GM12878 (cell line): ENCODE measurements around the gene RERE. TPM values are rescaled to one million over a fixed set of nuclear protein-coding genes. Genes with fewer than 3 reads are reported as not detected.
"Not testable (repeated sequence)": the region's sequence is repeated elsewhere in the genome, so short reads cannot be mapped to it uniquely, and the experiment has no call there.

Experiments used
- ATAC-seq: fragments of 200-7000 bp; cut with Tn5 transposase; 3 replicates; pipeline ENCODE4 v1.9.1; 2020; ENCODE audit warnings: mild to moderate bottlenecking, moderate library complexity
- BruUV-seq: library from RNA; stranded (reverse); fragments of 400-500 nt; replicated peaks from 2 replicates; lab custom pipeline; 2021; lab: Mats Ljungman, UMichigan
- CTCF ChIA-PET: fragments of 300-600 bp; sonication (Branson Sonifier 250); formaldehyde crosslinking; extraction: SDS; loops from one replicate; lab custom pipeline; 2021; ENCODE audit warnings: inconsistent platforms; lab: Yijun Ruan, JAX
- POLR2A ChIA-PET: fragments of 350-600 bp; formaldehyde crosslinking; extraction: SDS; loops from one replicate; lab custom pipeline; 2021; ENCODE audit warnings: inconsistent platforms; lab: Charles Lee
- RAD21 ChIA-PET: fragments of 300-600 bp; sonication (Branson Sonifier 250); formaldehyde crosslinking; loops from one replicate; lab custom pipeline; 2023; ENCODE audit warnings: antibody characterized with exemption; ENCODE audit not compliant: unreplicated experiment; lab: Charles Lee
- SMC1A ChIA-PET: fragments of 300-600 bp; sonication (Branson Sonifier 250); formaldehyde crosslinking; loops from one replicate; lab custom pipeline; 2023; ENCODE audit not compliant: unreplicated experiment, uncharacterized antibody; lab: Charles Lee
- DNase-seq: peaks from one replicate; pipeline ENCODE4 v3.0.0-alpha.2; 2011; ENCODE audit warnings: low read depth, low spot score
- FAIRE-seq: peaks from 3 replicates; lab custom pipeline; 2011; peaks lifted over from hg19 to GRCh38; lab: Jason Lieb, UNC
- H2AFZ ChIP-seq: 2 replicates; pipeline ENCODE4 v1.6.0; 2011; ENCODE audit warnings: low read depth, low read length, control low read depth; ENCODE audit not compliant: control insufficient read depth
- H3K27ac ChIP-seq: 2 replicates; pipeline ENCODE4 v1.5.1; 2011; ENCODE audit warnings: control low read depth; ENCODE audit not compliant: control insufficient read depth, insufficient read depth
- H3K27me3 ChIP-seq, 2 experiments: replicated peaks in 1 of 2; 2 replicates each; pipeline versions ENCODE4 v1.6.0 to v1.6.1; 2011; ENCODE audit warnings: low read length in 1 of 2; ENCODE audit not compliant: control insufficient read depth in 2 of 2, insufficient read depth in 2 of 2
- H3K36me3 ChIP-seq, 2 experiments: 2 replicates each; pipeline ENCODE4 v1.5.1; 2011; ENCODE audit warnings: low read length in 1 of 2; ENCODE audit not compliant: control insufficient read depth in 2 of 2, insufficient read depth in 2 of 2
- H3K4me1 ChIP-seq: 2 replicates; pipeline ENCODE4 v1.6.1; 2011; ENCODE audit warnings: mild to moderate bottlenecking, low read length, moderate library complexity, mixed read lengths; ENCODE audit not compliant: control insufficient read depth, insufficient read depth
- H3K4me2 ChIP-seq: 2 replicates; pipeline ENCODE4 v1.6.0; 2011; ENCODE audit warnings: control low read depth; ENCODE audit not compliant: control insufficient read depth, insufficient read depth
- H3K4me3 ChIP-seq: fragments of 200-600 bp; sonication (generic); 2 replicates; pipeline ENCODE4 v1.5.1; 2016
- H3K79me2 ChIP-seq: 2 replicates; pipeline ENCODE4 v1.6.0; 2011; ENCODE audit warnings: low read length; ENCODE audit not compliant: control insufficient read depth, insufficient read depth
- H3K9ac ChIP-seq: 2 replicates; pipeline ENCODE4 v1.8.0; 2011; ENCODE audit warnings: low read length, control low read depth, mixed read lengths; ENCODE audit not compliant: control insufficient read depth, insufficient read depth
- H3K9me3 ChIP-seq: replicated peaks from 3 replicates; pipeline ENCODE4 v1.5.1; 2011; ENCODE audit warnings: mild to moderate bottlenecking, low read length; ENCODE audit not compliant: control insufficient read depth, insufficient read depth
- H4K20me1 ChIP-seq: 2 replicates; pipeline ENCODE4 v1.6.0; 2011; ENCODE audit not compliant: control insufficient read depth, insufficient read depth
- BCL11A ChIP-seq: IDR thresholded peaks from 2 replicates; pipeline ENCODE4 v1.6.1; 2011; ENCODE audit warnings: low read depth, low read length
- BHLHE40 ChIP-seq, 2 experiments: fragments of 450-650 bp in 1 of 2; IDR thresholded peaks; 2 replicates each; pipeline ENCODE4 v1.6.1; 2011 to 2017; ENCODE audit warnings: low read depth in 2 of 2, borderline replicate concordance in 1 of 2, improper control_type of control experiment in 1 of 2, low read length in 1 of 2, mild to moderate bottlenecking in 1 of 2
- CBFB ChIP-seq: IDR thresholded peaks from 2 replicates; pipeline ENCODE4 v1.6.1; 2016; ENCODE audit warnings: antibody characterized with exemption, low read depth
- CREM ChIP-seq: IDR thresholded peaks from 2 replicates; pipeline ENCODE4 v1.6.1; 2014; ENCODE audit warnings: antibody characterized with exemption, low read depth
- IKZF1 ChIP-seq: fragments of 450-650 bp; conservative IDR thresholded peaks from 2 replicates; pipeline ENCODE4 v1.6.1; 2017; ENCODE audit warnings: antibody characterized with exemption, mild to moderate bottlenecking
- MTA2 ChIP-seq: fragments of 450-650 bp; IDR thresholded peaks from 2 replicates; pipeline ENCODE4 v1.6.1; 2016; ENCODE audit warnings: low read depth, mild to moderate bottlenecking, moderate library complexity
- RAD51 ChIP-seq: fragments of 450-650 bp; IDR thresholded peaks from 2 replicates; pipeline ENCODE4 v1.6.1; 2016; ENCODE audit warnings: moderate library complexity, mild to moderate bottlenecking, inconsistent platforms
- STAT1 ChIP-seq: fragments of 450-650 bp; conservative IDR thresholded peaks from 2 replicates; pipeline ENCODE4 v1.6.1; 2014; ENCODE audit warnings: antibody characterized with exemption, mild to moderate bottlenecking
- WGBS: methylation state at CpG from one replicate; pipeline ENCODE4 v1.1.6; 2016; ENCODE audit warnings: low lambda C conversion rate; ENCODE audit not compliant: insufficient replicate concordance, insufficient coverage; ENCODE audit errors: missing lambda C conversion rate; 5-methylcytosine and 5-hydroxymethylcytosine counted together
- in situ Hi-C: fragments of 300-500 bp; cut with MboI; formaldehyde crosslinking; loops from 9 replicates; pipeline ENCODE4 v1.14.3; 2018; ENCODE audit warnings: mixed read lengths
- intact Hi-C: fragments of 100-400 bp; cut with micrococcal nuclease; formaldehyde crosslinking; loops from one replicate; pipeline ENCODE4 v1.14.2; 2022; ENCODE audit not compliant: unreplicated experiment
- polyA plus RNA-seq, 11 experiments: library from polyadenylated mRNA; depleted of rRNA in 4 of 11; unstranded in 6 of 11; stranded (reverse) in 5 of 11; fragments of >200 nt; fragmentation: Nextera tagmentation in 4 of 11; fragmentation: Illumina TruSeq in 1 of 11; extraction: Ambion mirVana in 4 of 11; extraction: Trizol in 1 of 11; gene quantifications; 1 replicate in 1 of 11; 2 replicates in 10 of 11; pipeline versions ENCODE4 v1.2.1 to v1.2.3, GENCODE V29; 2011 to 2016; ENCODE audit warnings: inconsistent platforms in 2 of 11, missing spikeins in 2 of 11, low read depth in 1 of 11
- total RNA-seq, 4 experiments: library from RNA; depleted of rRNA in 3 of 4; stranded (reverse); fragments of >200 nt in 3 of 4; fragmentation: Illumina TruSeq in 1 of 4; extraction: Trizol in 1 of 4; gene quantifications; 2 replicates each; pipeline versions ENCODE4 v1.2.1 to v1.2.3, GENCODE V29; 2013 to 2021
- TF ChIP-seq, protein P1 (sequence below): fragments of 450-650 bp; IDR thresholded peaks from 2 replicates; pipeline ENCODE4 v1.6.1; 2018; ENCODE audit warnings: mild to moderate bottlenecking, low read depth, moderate library complexity; ENCODE audit not compliant: partially characterized antibody
- TF ChIP-seq, protein P2 (sequence below): fragments of 150-350 bp; IDR thresholded peaks from 2 replicates; pipeline ENCODE4 v1.6.1; 2016; ENCODE audit warnings: low read depth, low read length

Gene RERE
- total and polyA plus RNA-seq, 10 of the 15 experiments (the other 5 are each of a cell fraction or from before 2014, with no cell fraction given) = 5.2 to 60.5 (median 20.2) TPM

DNA sequence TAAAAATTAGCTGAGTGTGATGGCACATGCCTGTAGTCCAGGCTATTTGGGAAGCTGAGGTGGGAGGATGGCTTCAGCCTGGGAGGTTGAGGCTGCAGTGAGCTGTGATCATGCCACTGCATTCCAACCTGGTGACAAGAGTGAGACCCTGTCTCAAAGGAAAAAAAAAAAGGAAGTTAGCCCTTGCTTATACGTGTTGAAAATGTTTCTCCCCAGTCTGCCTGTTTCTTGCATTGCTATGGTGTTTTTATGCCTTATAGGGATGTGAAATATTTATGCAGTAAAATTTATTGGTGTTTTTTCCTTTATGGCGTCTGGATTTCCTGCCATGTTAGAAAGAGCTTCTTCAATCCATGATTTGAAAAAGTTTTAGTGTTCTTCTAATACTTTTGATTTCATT lies 3.6 kb upstream of the RERE start (continued):
- TF ChIP-seq, protein P1, sequence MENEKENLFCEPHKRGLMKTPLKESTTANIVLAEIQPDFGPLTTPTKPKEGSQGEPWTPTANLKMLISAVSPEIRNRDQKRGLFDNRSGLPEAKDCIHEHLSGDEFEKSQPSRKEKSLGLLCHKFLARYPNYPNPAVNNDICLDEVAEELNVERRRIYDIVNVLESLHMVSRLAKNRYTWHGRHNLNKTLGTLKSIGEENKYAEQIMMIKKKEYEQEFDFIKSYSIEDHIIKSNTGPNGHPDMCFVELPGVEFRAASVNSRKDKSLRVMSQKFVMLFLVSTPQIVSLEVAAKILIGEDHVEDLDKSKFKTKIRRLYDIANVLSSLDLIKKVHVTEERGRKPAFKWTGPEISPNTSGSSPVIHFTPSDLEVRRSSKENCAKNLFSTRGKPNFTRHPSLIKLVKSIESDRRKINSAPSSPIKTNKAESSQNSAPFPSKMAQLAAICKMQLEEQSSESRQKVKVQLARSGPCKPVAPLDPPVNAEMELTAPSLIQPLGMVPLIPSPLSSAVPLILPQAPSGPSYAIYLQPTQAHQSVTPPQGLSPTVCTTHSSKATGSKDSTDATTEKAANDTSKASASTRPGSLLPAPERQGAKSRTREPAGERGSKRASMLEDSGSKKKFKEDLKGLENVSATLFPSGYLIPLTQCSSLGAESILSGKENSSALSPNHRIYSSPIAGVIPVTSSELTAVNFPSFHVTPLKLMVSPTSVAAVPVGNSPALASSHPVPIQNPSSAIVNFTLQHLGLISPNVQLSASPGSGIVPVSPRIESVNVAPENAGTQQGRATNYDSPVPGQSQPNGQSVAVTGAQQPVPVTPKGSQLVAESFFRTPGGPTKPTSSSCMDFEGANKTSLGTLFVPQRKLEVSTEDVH = no peak
- TF ChIP-seq IKZF1 (no peak), BHLHE40 (IDR thresholded peaks at IDR 0.05; ENCODE audit: borderline replicate concordance in 1 of 2, low read depth in 2 of 2, low read length in 1 of 2) (no peak), STAT1 (no peak), RAD51 (no peak), MTA2 (no peak), BCL11A (no peak), CBFB (no peak), CREM (no peak)
- TF ChIP-seq, protein P2, sequence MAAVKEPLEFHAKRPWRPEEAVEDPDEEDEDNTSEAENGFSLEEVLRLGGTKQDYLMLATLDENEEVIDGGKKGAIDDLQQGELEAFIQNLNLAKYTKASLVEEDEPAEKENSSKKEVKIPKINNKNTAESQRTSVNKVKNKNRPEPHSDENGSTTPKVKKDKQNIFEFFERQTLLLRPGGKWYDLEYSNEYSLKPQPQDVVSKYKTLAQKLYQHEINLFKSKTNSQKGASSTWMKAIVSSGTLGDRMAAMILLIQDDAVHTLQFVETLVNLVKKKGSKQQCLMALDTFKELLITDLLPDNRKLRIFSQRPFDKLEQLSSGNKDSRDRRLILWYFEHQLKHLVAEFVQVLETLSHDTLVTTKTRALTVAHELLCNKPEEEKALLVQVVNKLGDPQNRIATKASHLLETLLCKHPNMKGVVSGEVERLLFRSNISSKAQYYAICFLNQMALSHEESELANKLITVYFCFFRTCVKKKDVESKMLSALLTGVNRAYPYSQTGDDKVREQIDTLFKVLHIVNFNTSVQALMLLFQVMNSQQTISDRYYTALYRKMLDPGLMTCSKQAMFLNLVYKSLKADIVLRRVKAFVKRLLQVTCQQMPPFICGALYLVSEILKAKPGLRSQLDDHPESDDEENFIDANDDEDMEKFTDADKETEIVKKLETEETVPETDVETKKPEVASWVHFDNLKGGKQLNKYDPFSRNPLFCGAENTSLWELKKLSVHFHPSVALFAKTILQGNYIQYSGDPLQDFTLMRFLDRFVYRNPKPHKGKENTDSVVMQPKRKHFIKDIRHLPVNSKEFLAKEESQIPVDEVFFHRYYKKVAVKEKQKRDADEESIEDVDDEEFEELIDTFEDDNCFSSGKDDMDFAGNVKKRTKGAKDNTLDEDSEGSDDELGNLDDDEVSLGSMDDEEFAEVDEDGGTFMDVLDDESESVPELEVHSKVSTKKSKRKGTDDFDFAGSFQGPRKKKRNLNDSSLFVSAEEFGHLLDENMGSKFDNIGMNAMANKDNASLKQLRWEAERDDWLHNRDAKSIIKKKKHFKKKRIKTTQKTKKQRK = no peak

DNA sequence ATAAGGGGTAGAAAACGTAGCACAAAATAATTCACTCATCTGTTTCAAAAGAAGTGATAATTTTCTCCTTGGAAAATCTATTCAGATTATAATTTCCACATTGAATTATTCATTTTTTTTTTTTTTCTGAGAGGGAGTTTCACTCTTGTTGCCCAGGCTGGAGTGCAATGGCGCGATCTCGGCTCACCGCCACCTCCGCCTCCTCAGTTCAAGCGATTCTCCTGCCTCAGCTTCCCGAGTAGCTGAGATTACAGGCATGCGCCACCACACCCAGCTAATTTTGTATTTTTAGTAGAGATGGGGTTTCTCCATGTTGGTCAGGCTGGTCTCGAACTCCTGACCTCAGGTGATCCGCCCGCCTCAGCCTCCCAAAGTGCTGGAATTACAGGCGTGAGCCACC lies 1.3 kb upstream of the RERE start:
- H3K9ac ChIP-seq, H3K36me3 ChIP-seq, H3K27me3 ChIP-seq, SMC1A ChIA-PET, H3K9me3 ChIP-seq, H3K27ac ChIP-seq, H4K20me1 ChIP-seq, in situ Hi-C loops, FAIRE-seq, ATAC-seq, BruUV-seq, H3K4me2 ChIP-seq, H2AFZ ChIP-seq, H3K4me1 ChIP-seq, H3K4me3 ChIP-seq, DNase-seq: not testable (repeated sequence)
- intact Hi-C loops = loop anchor here (5.0 kb wide), 1 partner anchor 56 kb away; no protein-coding TSS in a partner anchor
- ChIA-PET RAD21 (interaction anchor here (0.7 kb wide), 1 partner anchor 66 kb away, joined by 4 read pairs; no protein-coding TSS in a partner anchor), POLR2A (interaction anchor here (0.5 to 0.7 kb wide), 2 partner anchors 313 to 346 kb away, joined by 3 read pairs; no protein-coding TSS in a partner anchor), CTCF (interaction anchor here (4.6 kb wide), 1 partner anchor 30 kb away, joined by 27 read pairs; no protein-coding TSS in a partner anchor)
- WGBS = 93% methylated on average over 10 of the region's 13 CpGs
- H3K79me2 ChIP-seq = peaks cover 37% of the 10 kb centered on the region
